Ovary (tissue), 9 donors: ENCODE results near the gene EP300. TPM values are rescaled to one million over a fixed set of nuclear protein-coding genes. Genes with fewer than 3 reads are reported as not detected.

Experiments used
- DNase-seq, 5 donors: peaks; one replicate each; pipeline ENCODE4 v3.0.0-alpha.2; 2019 to 2020
- H3K27ac ChIP-seq, 2 donors: fragments of 200-600 bp; one replicate each; pipeline versions ENCODE4 v1.5.1 to v1.8.0; 2019 to 2022
- H3K27me3 ChIP-seq: fragments of 200-600 bp; one replicate; pipeline ENCODE4 v1.8.0; 2022
- H3K36me3 ChIP-seq: fragments of 200-600 bp; sonication (generic); one replicate; pipeline ENCODE4 v1.5.1; 2019
- H3K4me1 ChIP-seq: one replicate; pipeline ENCODE4 v1.8.1; 2013; ENCODE audit warnings: mild to moderate bottlenecking, moderate library complexity; ENCODE audit not compliant: insufficient read depth
- H3K4me3 ChIP-seq: fragments of 200-600 bp; sonication (generic); one replicate; pipeline ENCODE4 v1.5.1; 2017
- H3K9me3 ChIP-seq, 2 donors: fragments of 200-600 bp in 1 of 2; sonication (generic) in 1 of 2; one replicate each; pipeline versions ENCODE4 v1.5.1 to v1.8.1; 2013 to 2019; ENCODE audit warnings: mild to moderate bottlenecking in 1 of 2, moderate library complexity in 1 of 2
- EP300 ChIP-seq: sonication (generic); formaldehyde crosslinking; IDR thresholded peaks from one replicate; pipeline ENCODE4 v1.6.1; 2017; ENCODE audit warnings: antibody characterized with exemption
- POLR2A ChIP-seq: fragments of 450-650 bp; IDR thresholded peaks from one replicate; pipeline ENCODE4 v1.6.1; 2017; ENCODE audit warnings: antibody characterized with exemption, mild to moderate bottlenecking, moderate library complexity
- WGBS, 3 donors: extraction: QIAGEN DNeasy Blood & Tissue Kit in 1 of 3; methylation state at CpG; one replicate each; pipeline versions ENCODE4 v1.1.5 to v1.1.7; 2013 to 2017; 5-methylcytosine and 5-hydroxymethylcytosine counted together
- intact Hi-C, 4 donors: fragments of 100-400 bp; cut with DNase I; formaldehyde crosslinking; loops; one replicate each; pipeline versions ENCODE4 v1.11.0 to v1.15.1; 2022 to 2023
- polyA plus RNA-seq, 2 donors: library from polyadenylated mRNA; stranded (reverse); fragments of 200-250 nt in 1 of 2; fragments of 350-450 nt in 1 of 2; fragmentation: Illumina TruSeq in 1 of 2; extraction: RNeasy Lipid Tissue Mini Kit (QIAGEN cat#74804) in 1 of 2; gene quantifications; one replicate each; pipeline ENCODE4 v1.2.3, GENCODE V29; 2013 to 2014
- total RNA-seq, 7 donors: library from RNA; depleted of rRNA in 2 of 7; stranded (reverse); fragments of >200 nt in 2 of 7; fragmentation: NEBNext Ultra II Directional in 3 of 7; extraction: Animal tissue kit (Norgen Biotek cat#: 25700) in 3 of 7; gene quantifications; one replicate each; pipeline versions ENCODE4 v1.1.0 to v1.2.4, GENCODE V29; 2016 to 2023
- TF ChIP-seq, protein P1 (sequence below), 3 donors: fragments of 450-650 bp in 2 of 3; fragments of 200-600 bp in 1 of 3; IDR thresholded peaks; one replicate each; pipeline versions ENCODE4 v1.5.1 to v1.8.0; 2016 to 2022; ENCODE audit warnings: antibody characterized with exemption in 3 of 3, mild to moderate bottlenecking in 1 of 3
- donor health status: DM: no; HTN: no; CAD: no; lungs with moderate emphysema.
- donor health status: DM: no; HTN: no; CAD: no.
- donor health status: Bipolar disorder and iron deficiency.
- donor health status: DM: yes; HTN: yes; CAD: no.
- donor health status: DM: no; HTN: no; CAD: no.
- donor health status: DM: yes; HTN: yes; CAD: no.

Gene EP300
- total and polyA plus RNA-seq, 9 donors = 23.6 to 86.2 (median 69.0) TPM

DNA sequence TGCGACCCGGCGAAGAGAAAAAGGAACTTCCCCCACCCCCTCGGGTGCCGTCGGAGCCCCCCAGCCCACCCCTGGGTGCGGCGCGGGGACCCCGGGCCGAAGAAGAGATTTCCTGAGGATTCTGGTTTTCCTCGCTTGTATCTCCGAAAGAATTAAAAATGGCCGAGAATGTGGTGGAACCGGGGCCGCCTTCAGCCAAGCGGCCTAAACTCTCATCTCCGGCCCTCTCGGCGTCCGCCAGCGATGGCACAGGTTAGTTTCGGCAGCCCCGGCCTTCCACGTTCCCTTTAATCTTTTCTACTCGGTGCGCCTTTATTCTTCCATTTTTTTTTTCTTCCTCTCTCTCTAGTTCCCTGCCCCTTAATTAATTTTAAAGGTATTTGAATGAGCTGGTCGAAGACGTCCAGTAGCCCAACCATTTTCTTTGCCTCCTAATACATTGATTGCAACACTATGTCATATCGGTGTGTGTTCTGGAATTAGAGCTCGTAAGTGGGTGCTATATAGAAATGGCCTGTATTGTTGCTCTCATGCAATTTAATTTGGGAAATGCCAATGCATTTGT is 537 bp downstream of the EP300 start:
- Histone ChIP-seq H3K9me3 (no peaks in the 10 kb centered on the region), H3K4me1 (peaks cover 7% of the 10 kb centered on the region), H3K36me3 (no peaks in the 10 kb centered on the region), H3K4me3 (peak overlapping the region; percentile 91), H3K27ac (peak overlapping the region; percentile 100), H3K27me3 (no peaks in the 10 kb centered on the region)
- peak in 1 of 5 donors; percentile 42 for DNase-seq
- no peak for TF ChIP-seq EP300
- no peak for TF ChIP-seq POLR2A
- TF ChIP-seq, protein P1, sequence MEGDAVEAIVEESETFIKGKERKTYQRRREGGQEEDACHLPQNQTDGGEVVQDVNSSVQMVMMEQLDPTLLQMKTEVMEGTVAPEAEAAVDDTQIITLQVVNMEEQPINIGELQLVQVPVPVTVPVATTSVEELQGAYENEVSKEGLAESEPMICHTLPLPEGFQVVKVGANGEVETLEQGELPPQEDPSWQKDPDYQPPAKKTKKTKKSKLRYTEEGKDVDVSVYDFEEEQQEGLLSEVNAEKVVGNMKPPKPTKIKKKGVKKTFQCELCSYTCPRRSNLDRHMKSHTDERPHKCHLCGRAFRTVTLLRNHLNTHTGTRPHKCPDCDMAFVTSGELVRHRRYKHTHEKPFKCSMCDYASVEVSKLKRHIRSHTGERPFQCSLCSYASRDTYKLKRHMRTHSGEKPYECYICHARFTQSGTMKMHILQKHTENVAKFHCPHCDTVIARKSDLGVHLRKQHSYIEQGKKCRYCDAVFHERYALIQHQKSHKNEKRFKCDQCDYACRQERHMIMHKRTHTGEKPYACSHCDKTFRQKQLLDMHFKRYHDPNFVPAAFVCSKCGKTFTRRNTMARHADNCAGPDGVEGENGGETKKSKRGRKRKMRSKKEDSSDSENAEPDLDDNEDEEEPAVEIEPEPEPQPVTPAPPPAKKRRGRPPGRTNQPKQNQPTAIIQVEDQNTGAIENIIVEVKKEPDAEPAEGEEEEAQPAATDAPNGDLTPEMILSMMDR (IDR thresholded peaks at IDR 0.05) = no peak
- intact Hi-C loops = loop anchor here in 3 of 4 donors (2.0 to 10.0 kb wide), 4 partner anchors 68 to 142 kb away; partner anchors contain the start of gene RBX1 (in 2 of the 3)
- WGBS, 3 donors = 0 to 1% (median 0%) methylated on average over 30 to 31 of the region's 31 CpGs

DNA sequence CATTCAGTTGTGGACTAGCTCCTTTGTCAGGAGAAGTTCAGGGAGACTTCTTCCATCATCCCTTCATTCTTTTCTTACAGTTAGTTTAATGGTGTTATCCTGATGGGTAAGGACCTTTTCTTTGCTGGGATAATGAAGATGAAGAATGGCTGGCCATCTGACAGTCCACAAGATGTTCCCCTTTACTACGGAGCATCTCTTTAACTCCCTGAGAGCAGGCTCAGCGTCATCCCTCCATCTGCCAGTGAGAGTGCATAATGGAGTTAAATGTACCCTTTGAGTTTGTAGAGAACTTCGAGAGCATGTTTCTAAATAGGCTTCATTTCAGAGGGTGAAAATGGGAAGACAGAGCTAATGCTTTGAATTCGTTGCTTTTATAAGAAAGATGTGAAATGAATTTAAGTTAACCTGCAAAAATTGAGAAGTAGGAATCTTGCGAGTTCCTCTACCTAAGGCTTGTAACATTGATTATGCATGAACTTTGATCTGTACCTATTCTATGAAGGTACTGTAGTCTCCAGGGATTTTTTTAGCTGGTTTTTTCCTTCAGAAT is 1.7 kb downstream of the EP300 start:
- no peaks in the 10 kb centered on the region for H3K27me3 ChIP-seq
- H3K27ac ChIP-seq = no peak overlapping the region
- no peaks in the 10 kb centered on the region for H3K36me3 ChIP-seq
- intact Hi-C loops = loop anchor here in 2 of 4 donors (5.0 to 10.0 kb wide), 3 partner anchors 69 to 142 kb away; partner anchors contain the start of gene RBX1 (in 1 of the 2)
- DNase-seq = no peak
- peaks cover 10% of the 10 kb centered on the region for H3K4me1 ChIP-seq
- no peak for TF ChIP-seq EP300
- no peaks in the 10 kb centered on the region for H3K9me3 ChIP-seq
- WGBS, 3 donors = 4 to 6% (median 5%) methylated on average over 5 of the region's 5 CpGs
- H3K4me3 ChIP-seq = peak overlapping the region; percentile 91

DNA sequence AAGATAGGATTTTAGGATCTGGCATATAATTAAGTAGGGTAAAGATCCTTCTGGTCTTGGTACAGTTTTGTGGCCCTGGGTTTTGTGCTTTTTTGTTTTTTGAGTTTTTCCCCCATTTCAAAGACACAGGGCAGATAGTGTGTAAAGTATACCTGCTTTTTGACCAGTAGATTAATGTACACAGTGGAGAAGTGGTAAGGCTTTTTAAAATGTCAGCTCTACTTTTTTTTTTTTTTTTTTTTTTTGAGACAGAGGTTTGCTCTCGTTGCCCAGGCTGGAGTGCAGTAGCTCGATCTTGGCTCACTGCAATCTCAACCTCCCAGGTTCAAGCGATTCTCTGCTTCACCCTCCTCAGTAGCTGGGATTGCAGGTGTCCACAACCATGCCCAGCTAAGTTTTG is 4.0 kb downstream of the EP300 start:
- Histone ChIP-seq H3K4me1 (peaks cover 17% of the 10 kb centered on the region), H3K36me3 (no peaks in the 10 kb centered on the region), H3K27ac (no peak overlapping the region), H3K27me3 (no peaks in the 10 kb centered on the region), H3K9me3 (no peaks in the 10 kb centered on the region), H3K4me3 (no peak overlapping the region)
- intact Hi-C loops = loop anchor here in 1 of 4 donors (10.0 kb wide), 1 partner anchor 72 kb away; no protein-coding TSS in a partner anchor
- 35 to 51% (median 41%) methylated on average over 3 of the region's 3 CpGs for WGBS, 3 donors
- DNase-seq = no peak
- TF ChIP-seq POLR2A = no peak

DNA sequence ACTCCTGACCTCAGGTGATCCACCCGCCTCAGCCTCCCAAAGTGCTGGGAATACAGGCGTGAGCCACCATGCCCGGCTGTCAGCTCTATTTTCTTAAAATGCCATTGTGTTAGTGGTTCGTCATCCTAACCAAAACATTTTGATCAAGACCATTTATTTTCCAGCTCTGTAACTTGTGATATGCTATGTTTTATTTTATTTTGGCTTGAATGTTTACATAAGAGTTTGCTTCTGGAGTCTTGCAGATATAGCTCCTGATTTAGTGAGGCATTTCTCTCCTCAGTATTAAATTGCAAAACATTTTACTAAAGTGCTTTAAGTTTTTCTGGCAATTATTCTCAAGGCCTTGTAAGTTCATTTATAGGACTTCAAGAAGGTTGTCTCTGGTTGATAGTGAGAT is 4.4 kb downstream of the EP300 start:
- 33 to 49% (median 46%) methylated on average over 4 of the region's 4 CpGs for WGBS, 3 donors
- DNase-seq = no peak
- Histone ChIP-seq H3K4me3 (no peak overlapping the region), H3K36me3 (no peaks in the 10 kb centered on the region), H3K9me3 (no peaks in the 10 kb centered on the region), H3K4me1 (peaks cover 17% of the 10 kb centered on the region), H3K27ac (no peak overlapping the region), H3K27me3 (no peaks in the 10 kb centered on the region)
- no peak for TF ChIP-seq EP300
- TF ChIP-seq, protein P1 (IDR thresholded peaks at IDR 0.05) = no peak
- intact Hi-C loops = loop anchor here in 1 of 4 donors (10.0 kb wide), 1 partner anchor 72 kb away; no protein-coding TSS in a partner anchor

DNA sequence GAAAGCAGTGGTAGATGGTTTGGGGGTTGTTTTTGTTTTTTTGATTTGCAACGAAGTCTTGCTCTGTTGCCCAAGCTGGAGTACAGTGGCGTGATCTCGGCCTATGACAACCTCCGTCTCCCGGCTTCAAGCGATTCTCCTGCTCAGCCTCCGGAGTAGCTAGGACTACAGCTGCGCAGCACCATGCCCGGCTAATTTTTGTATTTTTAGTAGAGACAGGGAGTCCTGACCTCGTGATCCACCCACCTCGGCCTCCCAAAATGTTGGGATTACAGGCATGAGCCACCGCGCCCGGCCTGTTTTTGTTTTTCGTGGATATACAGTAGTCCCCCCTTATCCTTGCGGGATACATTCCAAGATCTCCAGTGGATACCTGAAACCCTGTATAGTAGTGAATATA is 6.6 kb downstream of the EP300 start:
- no peak for DNase-seq
- H3K36me3 ChIP-seq = no peaks in the 10 kb centered on the region
- no peak overlapping the region for H3K27ac ChIP-seq
- no peaks in the 10 kb centered on the region for H3K27me3 ChIP-seq
- 69 to 77% (median 72%) methylated on average over 16 of the region's 16 CpGs for WGBS, 3 donors
- TF ChIP-seq, protein P1 (IDR thresholded peaks at IDR 0.05) = no peak
- no peak for TF ChIP-seq EP300
- no peak for TF ChIP-seq POLR2A
- H3K4me1 ChIP-seq = peaks cover 19% of the 10 kb centered on the region
- intact Hi-C loops = loop anchor here in 1 of 4 donors (10.0 kb wide), 1 partner anchor 74 kb away; no protein-coding TSS in a partner anchor
- no peaks in the 10 kb centered on the region for H3K9me3 ChIP-seq
- no peak overlapping the region for H3K4me3 ChIP-seq
